ENCODE data around the gene ZDHHC14.

- TF ChIP-seq POLR2A (IDR thresholded peaks at IDR 0.05) (no peak), CTCF (IDR thresholded peaks at IDR 0.05) (no peak), EP300 (IDR thresholded peaks at IDR 0.05) (no peak), POLR2AphosphoS5 (IDR thresholded peaks at IDR 0.05) (no peak)
Measured at GRCh38 chr6:157688275-157688959, 307.4 kb downstream of the ZDHHC14 start.
